Neural crest cell (in vitro differentiated cells): Measurements from ENCODE around the gene TSPAN18. TPM values are rescaled to one million over a fixed set of nuclear protein-coding genes. Genes with fewer than 3 reads are reported as not detected.

Experiments used
- DNase-seq: peaks from one replicate; pipeline ENCODE4 v3.0.0; 2021; ENCODE audit warnings: low read depth, mixed read lengths, low spot score
- H3K27ac Mint-ChIP-seq: one replicate; pipeline ENCODE4 v1.8.0; 2021; ENCODE audit warnings: mild to moderate bottlenecking, mixed read lengths; ENCODE audit not compliant: unreplicated experiment
- H3K27me3 Mint-ChIP-seq: 2 replicates; pipeline ENCODE4 v1.8.0; 2021; ENCODE audit warnings: low read depth, mild to moderate bottlenecking, mixed read lengths
- H3K36me3 Mint-ChIP-seq: 2 replicates; pipeline ENCODE4 v1.8.0; 2021; ENCODE audit warnings: low read depth, mild to moderate bottlenecking, mixed read lengths
- H3K4me1 Mint-ChIP-seq: 2 replicates; pipeline ENCODE4 v1.8.0; 2021; ENCODE audit warnings: mixed read lengths
- H3K4me3 Mint-ChIP-seq: one replicate; pipeline ENCODE4 v1.8.0; 2021; ENCODE audit warnings: mild to moderate bottlenecking, mixed read lengths
- H3K9me3 Mint-ChIP-seq: 2 replicates; pipeline ENCODE4 v1.8.0; 2021; ENCODE audit warnings: mixed read lengths
- total RNA-seq: library from RNA; stranded (reverse); gene quantifications from 2 replicates; pipeline ENCODE4 v1.2.1, GENCODE V29; 2021
- TF ChIP-seq, protein P1 (sequence below): fragments of 200-600 bp; sonication (generic); conservative IDR thresholded peaks from 2 replicates; pipeline ENCODE4 v1.5.0; 2021; ENCODE audit warnings: antibody characterized with exemption, mild to moderate bottlenecking

Gene TSPAN18
- total RNA-seq, 1 donor from 2014 or later: 125 TPM

- TF ChIP-seq, protein P1, sequence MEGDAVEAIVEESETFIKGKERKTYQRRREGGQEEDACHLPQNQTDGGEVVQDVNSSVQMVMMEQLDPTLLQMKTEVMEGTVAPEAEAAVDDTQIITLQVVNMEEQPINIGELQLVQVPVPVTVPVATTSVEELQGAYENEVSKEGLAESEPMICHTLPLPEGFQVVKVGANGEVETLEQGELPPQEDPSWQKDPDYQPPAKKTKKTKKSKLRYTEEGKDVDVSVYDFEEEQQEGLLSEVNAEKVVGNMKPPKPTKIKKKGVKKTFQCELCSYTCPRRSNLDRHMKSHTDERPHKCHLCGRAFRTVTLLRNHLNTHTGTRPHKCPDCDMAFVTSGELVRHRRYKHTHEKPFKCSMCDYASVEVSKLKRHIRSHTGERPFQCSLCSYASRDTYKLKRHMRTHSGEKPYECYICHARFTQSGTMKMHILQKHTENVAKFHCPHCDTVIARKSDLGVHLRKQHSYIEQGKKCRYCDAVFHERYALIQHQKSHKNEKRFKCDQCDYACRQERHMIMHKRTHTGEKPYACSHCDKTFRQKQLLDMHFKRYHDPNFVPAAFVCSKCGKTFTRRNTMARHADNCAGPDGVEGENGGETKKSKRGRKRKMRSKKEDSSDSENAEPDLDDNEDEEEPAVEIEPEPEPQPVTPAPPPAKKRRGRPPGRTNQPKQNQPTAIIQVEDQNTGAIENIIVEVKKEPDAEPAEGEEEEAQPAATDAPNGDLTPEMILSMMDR: no peak
- no peak overlapping the region for H3K4me3 Mint-ChIP-seq
- no peaks in the 10 kb centered on the region for H3K27me3 Mint-ChIP-seq
- no peaks in the 10 kb centered on the region for H3K9me3 Mint-ChIP-seq
- H3K36me3 Mint-ChIP-seq: peaks cover 2% of the 10 kb centered on the region
- DNase-seq: no peak
- H3K4me1 Mint-ChIP-seq: peaks cover 67% of the 10 kb centered on the region
- no peak overlapping the region for H3K27ac Mint-ChIP-seq
These were observed 166.1 kb downstream of the TSPAN18 start for GRCh38 chr11:44892843-44893242.

DNA sequence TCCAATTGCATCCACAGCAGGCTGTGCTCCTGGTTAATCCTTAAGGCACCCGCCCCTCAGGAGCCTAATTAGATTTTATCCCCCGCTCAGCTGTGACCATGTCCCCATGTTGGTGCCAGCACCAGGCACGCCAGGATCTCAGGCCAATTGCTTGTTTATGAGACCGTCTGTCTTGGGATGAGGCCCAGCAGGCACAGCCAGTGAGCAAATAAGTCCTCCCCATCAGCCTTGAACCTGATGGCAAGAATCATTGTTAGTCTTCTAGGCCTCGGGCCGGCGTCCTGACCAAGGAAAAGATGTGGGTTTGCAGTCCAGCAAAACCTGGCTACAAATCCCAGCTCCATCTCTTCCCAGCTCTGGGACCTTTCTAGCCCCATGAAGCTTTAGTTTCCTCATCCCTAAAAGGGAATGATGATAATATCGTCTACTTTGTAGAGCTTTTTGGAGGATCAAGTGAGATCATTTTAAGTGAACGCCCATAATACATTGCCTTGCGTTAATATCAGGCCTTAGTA is 166.6 kb downstream of the TSPAN18 start:
- no peak for DNase-seq
- TF ChIP-seq, protein P1: no peak
- Mint-ChIP-seq H3K9me3 (no peaks in the 10 kb centered on the region), H3K36me3 (peaks cover 4% of the 10 kb centered on the region), H3K27ac (peak overlapping the region; percentile 13), H3K4me1 (peaks cover 69% of the 10 kb centered on the region), H3K27me3 (no peaks in the 10 kb centered on the region), H3K4me3 (no peak overlapping the region)

DNA sequence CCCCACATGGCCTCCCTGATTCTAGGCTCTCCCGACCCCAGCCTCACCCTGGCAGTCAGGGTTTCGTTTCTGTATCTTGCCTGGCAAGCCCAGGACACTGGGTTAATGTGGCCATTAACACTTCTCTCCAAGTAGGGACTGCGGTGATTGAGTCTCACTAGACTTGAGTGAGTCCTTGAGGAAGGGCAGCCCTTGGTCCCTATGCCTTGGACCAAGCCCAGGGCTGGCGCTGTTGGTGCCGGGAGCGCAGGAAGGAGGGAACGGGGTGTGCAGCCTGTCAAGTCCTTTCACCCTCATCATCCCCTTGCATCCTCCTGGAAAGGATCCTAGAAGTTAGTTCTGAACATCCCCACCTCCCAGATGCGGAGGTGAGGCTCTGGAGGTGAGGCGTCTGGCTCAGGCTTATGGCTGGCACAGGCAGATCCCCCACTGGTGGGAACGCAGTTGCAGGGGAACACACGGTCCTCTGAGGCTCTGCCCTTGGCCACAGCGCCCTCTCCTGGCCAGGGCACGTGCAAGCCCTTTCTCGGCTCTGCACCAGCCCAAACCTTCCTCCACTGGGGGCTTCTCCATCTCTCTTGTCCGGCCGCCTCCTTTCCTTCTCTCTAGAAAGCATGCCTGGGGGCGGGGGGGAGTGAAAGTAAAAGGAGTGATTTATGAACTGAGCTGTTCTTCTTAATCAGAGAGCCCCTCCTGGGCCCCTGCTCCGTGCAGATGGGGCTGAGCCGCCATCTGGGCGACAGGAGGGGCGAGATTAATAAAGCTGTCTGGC is 167.3 kb downstream of the TSPAN18 start:
- Mint-ChIP-seq H3K4me1 (peaks cover 64% of the 10 kb centered on the region), H3K4me3 (peak overlapping the region; percentile 44), H3K27ac (peak overlapping the region; percentile 13)

GRCh38 chr11:44899959-44900358 is 173.2 kb downstream of the TSPAN18 start:
- H3K27me3 Mint-ChIP-seq: no peaks in the 10 kb centered on the region
- no peak overlapping the region for H3K27ac Mint-ChIP-seq
- peaks cover 17% of the 10 kb centered on the region for H3K36me3 Mint-ChIP-seq
- H3K4me3 Mint-ChIP-seq: no peak overlapping the region
- TF ChIP-seq, protein P1: no peak
- peaks cover 3% of the 10 kb centered on the region for H3K9me3 Mint-ChIP-seq
- H3K4me1 Mint-ChIP-seq: peaks cover 21% of the 10 kb centered on the region
- peak; percentile 32 for DNase-seq

More for the DNA sequence above, 167.3 kb downstream of the TSPAN18 start:
- Mint-ChIP-seq H3K9me3 (no peaks in the 10 kb centered on the region), H3K27me3 (no peaks in the 10 kb centered on the region), H3K36me3 (peaks cover 11% of the 10 kb centered on the region)
- DNase-seq: peak; percentile 84
- TF ChIP-seq, protein P1: peak; percentile 99

DNA sequence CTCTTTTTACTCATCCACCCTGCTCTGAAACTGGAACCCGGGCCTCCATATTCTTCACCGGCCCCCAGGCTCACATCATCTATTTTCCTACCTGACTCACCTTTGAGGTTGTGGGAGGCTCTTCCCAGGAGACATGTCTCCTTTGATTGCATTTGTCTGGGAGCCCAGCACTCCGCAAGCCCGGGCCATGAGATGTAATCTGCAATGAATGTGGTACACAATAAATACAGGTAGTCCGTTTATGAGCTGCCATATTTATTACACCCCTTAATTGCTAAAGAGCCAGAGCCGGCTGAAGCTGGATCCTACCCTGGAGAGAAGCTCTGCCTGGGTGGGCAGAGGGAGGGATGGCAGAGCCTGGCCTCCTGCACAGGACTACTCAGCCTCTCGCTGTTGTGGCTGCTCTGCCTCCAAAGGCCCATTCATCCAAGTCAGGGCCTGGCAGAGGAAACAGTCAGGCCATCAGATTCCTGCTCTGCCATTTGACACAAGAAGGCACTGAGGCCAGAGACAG is 174.4 kb downstream of the TSPAN18 start:
- DNase-seq: no peak
- no peak overlapping the region for H3K27ac Mint-ChIP-seq
- no peak overlapping the region for H3K4me3 Mint-ChIP-seq
- H3K9me3 Mint-ChIP-seq: peaks cover 3% of the 10 kb centered on the region
- peaks cover 17% of the 10 kb centered on the region for H3K36me3 Mint-ChIP-seq
- H3K4me1 Mint-ChIP-seq: peaks cover 20% of the 10 kb centered on the region
- TF ChIP-seq, protein P1: no peak
- H3K27me3 Mint-ChIP-seq: no peaks in the 10 kb centered on the region
